KMS-11 (cell line): ENCODE measurements around the gene COL23A1.

ENCODE experiments used
- H2AFZ ChIP-seq: fragments of 200-600 bp; sonication (generic); 2 replicates; pipeline ENCODE4 v1.6.1; 2016; ENCODE audit warnings: antibody characterized with exemption, mixed run types, low read depth
- H3K27ac ChIP-seq: fragments of 200-600 bp; sonication (generic); 2 replicates; pipeline ENCODE4 v1.6.1; 2016; ENCODE audit warnings: mild to moderate bottlenecking, mixed run types
- H3K27me3 ChIP-seq: fragments of 200-600 bp; sonication (generic); 2 replicates; pipeline ENCODE4 v1.6.1; 2017; ENCODE audit warnings: mild to moderate bottlenecking, low read depth, mixed run types, moderate library complexity; ENCODE audit not compliant: insufficient read depth
- H3K36me3 ChIP-seq: fragments of 200-600 bp; sonication (generic); 2 replicates; pipeline ENCODE4 v1.6.1; 2017; ENCODE audit warnings: mild to moderate bottlenecking, mixed run types; ENCODE audit not compliant: insufficient read depth
- H3K4me1 ChIP-seq: fragments of 200-600 bp; sonication (generic); 2 replicates; pipeline ENCODE4 v1.6.1; 2016; ENCODE audit warnings: mild to moderate bottlenecking, low read depth, mixed run types; ENCODE audit not compliant: poor library complexity, severe bottlenecking
- H3K4me2 ChIP-seq: fragments of 200-600 bp; sonication (generic); 2 replicates; pipeline ENCODE4 v1.7.0; 2016; ENCODE audit warnings: mild to moderate bottlenecking, mixed run types
- H3K4me3 ChIP-seq: fragments of 200-600 bp; sonication (generic); IDR thresholded peaks from 2 replicates; pipeline ENCODE4 v1.6.1; 2017; ENCODE audit warnings: low read depth, low read length, mixed read lengths; ENCODE audit not compliant: insufficient read depth
- H3K79me2 ChIP-seq: fragments of 200-600 bp; sonication (generic); 2 replicates; pipeline ENCODE4 v1.6.1; 2016; ENCODE audit warnings: low read depth, mixed run types; ENCODE audit not compliant: insufficient read depth
- H3K9ac ChIP-seq: fragments of 200-600 bp; sonication (generic); 2 replicates; pipeline ENCODE4 v1.6.1; 2016; ENCODE audit warnings: mild to moderate bottlenecking, mixed run types
- H4K20me1 ChIP-seq: fragments of 200-600 bp; sonication (generic); 2 replicates; pipeline ENCODE4 v1.6.1; 2016; ENCODE audit warnings: mild to moderate bottlenecking, mixed run types; ENCODE audit not compliant: insufficient read depth
- CTCF ChIP-seq: fragments of 200-600 bp; sonication (generic); conservative IDR thresholded peaks from 2 replicates; pipeline ENCODE4 v1.6.1; 2017; ENCODE audit warnings: low read depth, mild to moderate bottlenecking, antibody characterized with exemption, low read length, moderate library complexity, mixed read lengths

COL23A1 gene

GRCh38 chr5:178267245-178267644 lies 322.9 kb downstream of the COL23A1 start:
- Histone ChIP-seq H3K27me3 (no peaks in the 10 kb centered on the region; the same call in 1 of the 2 replicates), H3K27ac (no peak overlapping the region), H3K79me2 (no peaks in the 10 kb centered on the region)

DNA sequence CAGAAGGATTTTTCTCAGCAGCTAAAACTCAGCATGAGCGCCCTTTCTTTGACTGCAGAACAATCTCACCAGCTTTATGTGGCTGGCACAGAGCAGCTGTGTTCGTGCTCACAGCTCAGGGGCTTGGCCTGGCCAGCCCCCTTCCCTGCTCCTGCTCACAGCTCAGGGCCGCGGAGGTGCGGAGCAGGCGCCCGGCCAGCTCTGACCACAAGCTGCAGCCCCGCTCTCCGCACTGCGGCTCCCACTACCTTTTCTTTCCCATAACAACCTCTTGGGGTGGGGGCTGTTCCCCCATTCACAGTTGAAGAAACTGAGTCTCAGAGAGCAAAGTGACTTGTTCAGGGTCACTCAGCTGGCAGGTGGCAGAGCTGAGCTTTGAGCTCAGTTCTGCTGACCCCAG lies 323.6 kb downstream of the COL23A1 start:
- Histone ChIP-seq H3K27me3 (no peaks in the 10 kb centered on the region; the same call in 1 of the 2 replicates), H3K27ac (no peak overlapping the region), H3K4me2 (no peak overlapping the region)

More at GRCh38 chr5:178267245-178267644, 322.9 kb downstream of the COL23A1 start:
- no peaks in the 10 kb centered on the region for H3K4me1 ChIP-seq
- H3K4me2 ChIP-seq = no peak overlapping the region
- H3K4me3 ChIP-seq = no peak overlapping the region
- no peak overlapping the region for H3K9ac ChIP-seq
- no peak for TF ChIP-seq CTCF
- H2AFZ ChIP-seq = no peak overlapping the region
- no peaks in the 10 kb centered on the region for H4K20me1 ChIP-seq
- H3K36me3 ChIP-seq = no peaks in the 10 kb centered on the region

GRCh38 chr5:178265746-178266145 lies 324.4 kb downstream of the COL23A1 start:
- Histone ChIP-seq H3K27me3 (no peaks in the 10 kb centered on the region; the same call in 1 of the 2 replicates), H2AFZ (no peak overlapping the region)

More for the DNA sequence above, 323.6 kb downstream of the COL23A1 start:
- H4K20me1 ChIP-seq = no peaks in the 10 kb centered on the region
- no peak overlapping the region for H3K4me3 ChIP-seq
- no peaks in the 10 kb centered on the region for H3K36me3 ChIP-seq
- H3K4me1 ChIP-seq = no peaks in the 10 kb centered on the region
- no peak for TF ChIP-seq CTCF
- no peaks in the 10 kb centered on the region for H3K79me2 ChIP-seq
- no peak overlapping the region for H2AFZ ChIP-seq
- H3K9ac ChIP-seq = no peak overlapping the region

GRCh38 chr5:178264044-178264443 lies 326.1 kb downstream of the COL23A1 start:
- no peaks in the 10 kb centered on the region for H3K36me3 ChIP-seq
- H3K4me3 ChIP-seq = no peak overlapping the region
- no peaks in the 10 kb centered on the region for H3K4me1 ChIP-seq
- H3K27me3 ChIP-seq = no peaks in the 10 kb centered on the region; the same call in 1 of the 2 replicates
- H3K4me2 ChIP-seq = no peak overlapping the region
- no peaks in the 10 kb centered on the region for H3K79me2 ChIP-seq
- H2AFZ ChIP-seq = no peak overlapping the region
- H4K20me1 ChIP-seq = no peaks in the 10 kb centered on the region
- no peak for TF ChIP-seq CTCF
- H3K9ac ChIP-seq = no peak overlapping the region
- no peak overlapping the region for H3K27ac ChIP-seq

More at GRCh38 chr5:178265746-178266145, 324.4 kb downstream of the COL23A1 start:
- Histone ChIP-seq H3K79me2 (no peaks in the 10 kb centered on the region), H3K27ac (no peak overlapping the region), H4K20me1 (no peaks in the 10 kb centered on the region), H3K4me1 (no peaks in the 10 kb centered on the region), H3K4me3 (no peak overlapping the region), H3K36me3 (no peaks in the 10 kb centered on the region), H3K9ac (no peak overlapping the region), H3K4me2 (no peak overlapping the region)
- TF ChIP-seq CTCF = no peak
